Esophagus muscularis mucosa (tissue), 4 donors: Measurements from ENCODE around the gene ZDHHC19. TPM values are rescaled to one million over a fixed set of nuclear protein-coding genes. Genes with fewer than 3 reads are reported as not detected.
"Not testable (repeated sequence)": the region's sequence is repeated elsewhere in the genome, so short reads cannot be mapped to it uniquely, and the experiment has no call there.

ENCODE experiments used
- DNase-seq: peaks from one replicate; pipeline ENCODE4 v3.0.0-alpha.2; 2017; ENCODE audit errors: extremely low spot score
- H3K27ac ChIP-seq, 4 donors: fragments of 200-600 bp; sonication (generic); replicated peaks in 1 of 4; 1 replicate in 3 of 4; 2 replicates in 1 of 4; pipeline ENCODE4 v1.5.1; 2016 to 2019; ENCODE audit warnings: mild to moderate bottlenecking in 1 of 4
- H3K27me3 ChIP-seq, 4 donors: fragments of 200-600 bp; sonication (generic); one replicate each; pipeline versions ENCODE4 v1.5.1 to v1.6.0; 2016 to 2019
- H3K36me3 ChIP-seq, 4 donors: fragments of 200-600 bp; sonication (generic); one replicate each; pipeline ENCODE4 v1.5.1; 2016 to 2019
- H3K4me1 ChIP-seq, 4 donors: fragments of 200-600 bp; sonication (generic); one replicate each; pipeline ENCODE4 v1.5.1; 2016 to 2019
- H3K4me3 ChIP-seq, 4 donors: fragments of 200-600 bp; sonication (generic); 1 replicate in 2 of 4; 2 replicates in 2 of 4; pipeline ENCODE4 v1.5.1; 2016 to 2019; ENCODE audit warnings: mild to moderate bottlenecking in 4 of 4, moderate library complexity in 1 of 4
- H3K9me3 ChIP-seq, 4 donors: fragments of 200-600 bp; sonication (generic); 1 replicate in 3 of 4; 2 replicates in 1 of 4; pipeline ENCODE4 v1.5.1; 2016 to 2019
- CTCF ChIP-seq, 3 experiments: fragments of 200-600 bp in 2 of 3; fragments of 450-650 bp in 1 of 3; sonication (generic) in 2 of 3; IDR thresholded peaks; one replicate each; pipeline ENCODE4 v1.5.1; 2017 to 2019; ENCODE audit warnings: antibody characterized with exemption in 3 of 3, mild to moderate bottlenecking in 2 of 3, moderate library complexity in 1 of 3
- EP300 ChIP-seq: sonication (generic); formaldehyde crosslinking; IDR thresholded peaks from one replicate; pipeline ENCODE4 v1.6.1; 2017; ENCODE audit warnings: antibody characterized with exemption
- POLR2A ChIP-seq: fragments of 450-650 bp; IDR thresholded peaks from one replicate; pipeline ENCODE4 v1.6.1; 2017; ENCODE audit warnings: antibody characterized with exemption, moderate library complexity, mild to moderate bottlenecking, low read depth
- POLR2AphosphoS5 ChIP-seq, 2 donors: sonication (generic); formaldehyde crosslinking; IDR thresholded peaks; one replicate each; pipeline ENCODE4 v1.6.1; 2017; ENCODE audit warnings: antibody characterized with exemption in 2 of 2
- WGBS: methylation state at CpG from one replicate; pipeline ENCODE4 v1.1.5; 2018; 5-methylcytosine and 5-hydroxymethylcytosine counted together
- intact Hi-C: fragments of 100-400 bp; cut with DNase I; formaldehyde crosslinking; loops from one replicate; pipeline ENCODE4 v1.15.1; 2023
- total RNA-seq, 4 donors: library from RNA; depleted of rRNA; stranded (reverse); fragments of >200 nt; gene quantifications; one replicate each; pipeline versions ENCODE4 v1.1.0 to v1.2.1, GENCODE V29; 2016

The ZDHHC19 gene
- total RNA-seq, 4 donors from 2014 or later = not detected

GRCh38 chr3:196175722-196176121 lies 35.5 kb downstream of the ZDHHC19 start:
- no peaks in the 10 kb centered on the region for H3K27me3 ChIP-seq
- no peak for TF ChIP-seq POLR2AphosphoS5 (IDR thresholded peaks at IDR 0.05)
- TF ChIP-seq EP300 = no peak
- TF ChIP-seq POLR2A = no peak
- no peak for TF ChIP-seq CTCF (IDR thresholded peaks at IDR 0.05)
- WGBS = 84% methylated on average over 8 of the region's 9 CpGs
- no peak overlapping the region for H3K4me3 ChIP-seq
- no peak overlapping the region for H3K27ac ChIP-seq
- H3K36me3 ChIP-seq = no peaks in the 10 kb centered on the region
- intact Hi-C loops = no loop called here
- no peaks in the 10 kb centered on the region for H3K9me3 ChIP-seq
- no peaks in the 10 kb centered on the region for H3K4me1 ChIP-seq
- DNase-seq = no peak

- DNase-seq = no peak
- WGBS = 67% methylated on average over 14 of the region's 19 CpGs
- no peak overlapping the region for H3K4me3 ChIP-seq
- H3K9me3 ChIP-seq = no peaks in the 10 kb centered on the region
- intact Hi-C loops = no loop called here
- no peak for TF ChIP-seq EP300
- no peak for TF ChIP-seq POLR2A
- TF ChIP-seq POLR2AphosphoS5 (IDR thresholded peaks at IDR 0.05) = no peak
- no peak for TF ChIP-seq CTCF (IDR thresholded peaks at IDR 0.05)
- no peaks in the 10 kb centered on the region for H3K36me3 ChIP-seq
- H3K27ac ChIP-seq = no peak overlapping the region
- no peaks in the 10 kb centered on the region for H3K27me3 ChIP-seq
- H3K4me1 ChIP-seq = no peaks in the 10 kb centered on the region
Measured at GRCh38 chr3:196175116-196175625, 36.0 kb downstream of the ZDHHC19 start.

- H3K27me3 ChIP-seq = no peaks in the 10 kb centered on the region
- H3K4me1 ChIP-seq = no peaks in the 10 kb centered on the region
- DNase-seq = no peak
- no peaks in the 10 kb centered on the region for H3K36me3 ChIP-seq
- H3K4me3 ChIP-seq = no peak overlapping the region
- no peak for TF ChIP-seq CTCF (IDR thresholded peaks at IDR 0.05)
- no peak for TF ChIP-seq EP300
- TF ChIP-seq POLR2A = no peak
- TF ChIP-seq POLR2AphosphoS5 (IDR thresholded peaks at IDR 0.05) = no peak
- WGBS = 93% methylated on average over 3 of the region's 3 CpGs
- intact Hi-C loops = no loop called here
- no peaks in the 10 kb centered on the region for H3K9me3 ChIP-seq
- no peak overlapping the region for H3K27ac ChIP-seq
Measured at GRCh38 chr3:196174652-196175051, 36.5 kb downstream of the ZDHHC19 start.

- H3K36me3 ChIP-seq, H3K9me3 ChIP-seq, H3K27ac ChIP-seq, intact Hi-C loops, H3K4me1 ChIP-seq, H3K27me3 ChIP-seq, DNase-seq, H3K4me3 ChIP-seq: not testable (repeated sequence)
- WGBS = 96% methylated on average over 12 of the region's 12 CpGs
Measured at GRCh38 chr3:196170296-196170695, 40.9 kb downstream of the ZDHHC19 start.

- Histone ChIP-seq H3K9me3 (no peaks in the 10 kb centered on the region), H3K27me3 (no peaks in the 10 kb centered on the region), H3K4me3 (no peak overlapping the region), H3K27ac (no peak overlapping the region), H3K36me3 (no peaks in the 10 kb centered on the region), H3K4me1 (no peaks in the 10 kb centered on the region)
- intact Hi-C loops = no loop called here
- TF ChIP-seq CTCF (IDR thresholded peaks at IDR 0.05) (no peak), EP300 (no peak), POLR2AphosphoS5 (IDR thresholded peaks at IDR 0.05) (no peak), POLR2A (no peak)
- 93% methylated on average over 4 of the region's 5 CpGs for WGBS
- DNase-seq = no peak
Measured at GRCh38 chr3:196169836-196170240, 41.4 kb downstream of the ZDHHC19 start.
